Liver (tissue), 9 donors: ENCODE results near the gene MAP7D1. TPM values are rescaled to one million over a fixed set of nuclear protein-coding genes. Genes with fewer than 3 reads are reported as not detected.

Source experiments
- DNase-seq: peaks from one replicate; pipeline ENCODE4 v3.0.0-alpha.2; 2017; ENCODE audit warnings: low spot score
- H3K27ac ChIP-seq, 2 donors: one replicate each; pipeline ENCODE4 v1.7.0; 2013; ENCODE audit warnings: inconsistent platforms in 2 of 2, low read length in 2 of 2, control low read depth in 1 of 2, low read depth in 1 of 2, mild to moderate bottlenecking in 1 of 2
- H3K27me3 ChIP-seq, 4 donors: one replicate each; pipeline versions ENCODE4 v1.6.1 to v1.7.0; 2013; ENCODE audit warnings: low read length in 3 of 4, inconsistent platforms in 1 of 4, mild to moderate bottlenecking in 1 of 4, moderate library complexity in 1 of 4; ENCODE audit not compliant: control insufficient read depth in 4 of 4, insufficient read depth in 4 of 4
- H3K36me3 ChIP-seq, 4 donors: one replicate each; pipeline versions ENCODE4 v1.6.1 to v1.7.0; 2013; ENCODE audit warnings: low read length in 3 of 4, mild to moderate bottlenecking in 3 of 4, low read depth in 1 of 4, moderate library complexity in 1 of 4; ENCODE audit not compliant: control insufficient read depth in 4 of 4, insufficient read depth in 3 of 4
- H3K4me1 ChIP-seq, 4 donors: one replicate each; pipeline versions ENCODE4 v1.6.1 to v1.7.0; 2013; ENCODE audit warnings: low read length in 3 of 4, mild to moderate bottlenecking in 3 of 4, moderate library complexity in 1 of 4; ENCODE audit not compliant: control insufficient read depth in 4 of 4, insufficient read depth in 4 of 4
- H3K4me3 ChIP-seq, 3 donors: one replicate each; pipeline versions ENCODE4 v1.6.1 to v1.7.0; 2013; ENCODE audit warnings: low read length in 3 of 3, control low read depth in 1 of 3, low read depth in 1 of 3, mild to moderate bottlenecking in 1 of 3
- H3K9ac ChIP-seq, 2 donors: one replicate each; pipeline ENCODE4 v1.7.0; 2013; ENCODE audit warnings: low read length in 2 of 2, mild to moderate bottlenecking in 2 of 2, moderate library complexity in 2 of 2, control low read depth in 1 of 2, low read depth in 1 of 2
- H3K9me3 ChIP-seq, 4 donors: one replicate each; pipeline versions ENCODE4 v1.6.1 to v1.7.0; 2013; ENCODE audit warnings: low read length in 3 of 4; ENCODE audit not compliant: control insufficient read depth in 4 of 4
- ATF3 ChIP-seq: IDR thresholded peaks from 2 replicates; pipeline ENCODE4 v1.6.1; 2016; ENCODE audit warnings: antibody characterized with exemption
- CTCF ChIP-seq: fragments of 150-350 bp; IDR thresholded peaks from 2 replicates; pipeline ENCODE4 v1.5.1; 2017; ENCODE audit warnings: improper control_type of control experiment, low read depth, low read length; ENCODE audit not compliant: missing input control
- EGR1 ChIP-seq, 2 donors: IDR thresholded peaks; 2 replicates each; pipeline ENCODE4 v1.6.1; 2016 to 2018; ENCODE audit warnings: antibody characterized with exemption in 2 of 2, low read depth in 2 of 2
- FOXA1 ChIP-seq: IDR thresholded peaks from 2 replicates; pipeline ENCODE4 v1.6.1; 2016; ENCODE audit warnings: antibody characterized with exemption
- FOXA2 ChIP-seq: IDR thresholded peaks from 2 replicates; pipeline ENCODE4 v1.6.1; 2016; ENCODE audit warnings: antibody characterized with exemption
- GABPA ChIP-seq, 2 donors: IDR thresholded peaks in 1 of 2; conservative IDR thresholded peaks in 1 of 2; 2 replicates each; pipeline ENCODE4 v1.6.1; 2016; ENCODE audit warnings: antibody characterized with exemption in 2 of 2, mild to moderate bottlenecking in 1 of 2, moderate library complexity in 1 of 2
- HNF4A ChIP-seq, 2 donors: conservative IDR thresholded peaks; 2 replicates each; pipeline ENCODE4 v1.6.1; 2016; ENCODE audit warnings: antibody characterized with exemption in 2 of 2, mild to moderate bottlenecking in 2 of 2
- HNF4G ChIP-seq: IDR thresholded peaks from 2 replicates; pipeline ENCODE4 v1.6.1; 2016; ENCODE audit warnings: antibody characterized with exemption
- MAX ChIP-seq: IDR thresholded peaks from 2 replicates; pipeline ENCODE4 v1.6.1; 2016; ENCODE audit warnings: antibody characterized with exemption
- NR2F2 ChIP-seq: IDR thresholded peaks from 2 replicates; pipeline ENCODE4 v1.6.1; 2016; ENCODE audit warnings: antibody characterized with exemption
- RAD21 ChIP-seq, 2 donors: IDR thresholded peaks; 2 replicates each; pipeline ENCODE4 v1.6.1; 2016; ENCODE audit warnings: antibody characterized with exemption in 2 of 2, mild to moderate bottlenecking in 2 of 2
- REST ChIP-seq: IDR thresholded peaks from 2 replicates; pipeline ENCODE4 v1.6.1; 2016; ENCODE audit warnings: antibody characterized with exemption, mild to moderate bottlenecking
- RXRA ChIP-seq, 2 donors: IDR thresholded peaks; 2 replicates each; pipeline ENCODE4 v1.6.1; 2017 to 2018; ENCODE audit warnings: antibody characterized with exemption in 2 of 2, mild to moderate bottlenecking in 1 of 2
- SP1 ChIP-seq: IDR thresholded peaks from 2 replicates; pipeline ENCODE4 v1.6.1; 2018; ENCODE audit warnings: antibody characterized with exemption, mild to moderate bottlenecking
- TAF1 ChIP-seq: conservative IDR thresholded peaks from 2 replicates; pipeline ENCODE4 v1.6.1; 2016; ENCODE audit warnings: antibody characterized with exemption, mild to moderate bottlenecking
- YY1 ChIP-seq: IDR thresholded peaks from 2 replicates; pipeline ENCODE4 v1.6.1; 2016; ENCODE audit warnings: antibody characterized with exemption, mild to moderate bottlenecking
- ZBTB33 ChIP-seq: IDR thresholded peaks from 2 replicates; pipeline ENCODE4 v1.6.1; 2016; ENCODE audit warnings: antibody characterized with exemption
- whole genome bisulfite sequencing: extraction: QIAGEN DNeasy Blood & Tissue Kit; methylation state at CpG from one replicate; pipeline ENCODE4 v1.1.7; 2013; 5-methylcytosine and 5-hydroxymethylcytosine counted together
- polyA plus RNA-seq, 2 donors: library from polyadenylated mRNA; stranded (reverse) in 1 of 2; unstranded in 1 of 2; fragments of 200-250 nt in 1 of 2; fragments of >200 nt in 1 of 2; fragmentation: Nextera tagmentation in 1 of 2; extraction: Ambion mirVana in 1 of 2; gene quantifications; one replicate each; pipeline versions ENCODE4 v1.2.1 to v1.2.3, GENCODE V29; 2013 to 2015
- total RNA-seq, 2 donors: library from RNA; depleted of rRNA; stranded (reverse); fragments of >200 nt; gene quantifications; one replicate each; pipeline ENCODE4 v1.2.3, GENCODE V29; 2014
- donor health status: healthy.
- donor health status: healthy.
- donor health status: healthy.
- donor health status: healthy.
- donor health status: healthy.

MAP7D1 gene
- total and polyA plus RNA-seq, 4 donors = 5.6 to 15.1 (median 12.9) TPM

GRCh38 chr1:36223381-36223995, 67.5 kb downstream of the MAP7D1 start (continued):
- TF ChIP-seq ZBTB33 (no peak), NR2F2 (no peak), FOXA2 (no peak), HNF4G (no peak), ATF3 (no peak), CTCF (no peak), FOXA1 (no peak)

- peak within 1 kb of the TSS; percentile 89 to 97 for H3K9ac ChIP-seq
- peak within 1 kb of the TSS; percentile 74 to 99 (median 94) for H3K4me3 ChIP-seq
- under 1% methylated on average over 45 of the region's 45 CpGs for WGBS
- H3K27me3 ChIP-seq = no peaks in the 10 kb centered on the region
- TF ChIP-seq SP1 (peak; percentile 80), REST (peak; percentile 55), YY1 (peak; percentile 97), RAD21 (IDR thresholded peaks at IDR 0.05) (peak; percentile 8 to 43), MAX (peak; percentile 31), FOXA1 (no peak), FOXA2 (no peak), GABPA (IDR thresholded peaks at IDR 0.05 in 1 of 2, conservative IDR thresholded peaks at IDR 0.05 in 1 of 2) (peak in 1 of 2 donors; percentile 81), EGR1 (IDR thresholded peaks at IDR 0.05; ENCODE audit: low read depth in 2 of 2) (peak; percentile 94 to 95), TAF1 (peak; percentile 80), CTCF (no peak), HNF4A (conservative IDR thresholded peaks at IDR 0.05) (peak in 1 of 2 donors; percentile 16), RXRA (IDR thresholded peaks at IDR 0.05) (peak; percentile 3 to 35)
- H3K9me3 ChIP-seq = no peaks in the 10 kb centered on the region
- DNase-seq = peak; percentile 98
- peak within 1 kb of the TSS; percentile 93 to 98 for H3K27ac ChIP-seq
- peaks cover 0 to 30% (median 22%) of the 10 kb centered on the region in 4 donors for H3K4me1 ChIP-seq
- peaks cover 1 to 4% (median 3%) of the 10 kb centered on the region in 4 donors for H3K36me3 ChIP-seq
These were observed 68.1 kb downstream of the MAP7D1 start, which contains the start of gene THRAP3 for GRCh38 chr1:36223996-36224536. Gene THRAP3, plus strand, starts transcription at chr1:36224443. Its CDS starts 58,121 bp downstream, at chr1:36282564.
